Activated CD4-positive, CD25-positive, alpha-beta regulatory T cell treated with anti-CD3 and anti-CD28 coated beads, Interleukin-2, amount 50 U/mL, for 24 hours (primary cell): ENCODE data around the gene RAB28.
A peak's percentile ranks its signal among the peaks of the same experiment; 100 is the strongest.
"Not testable (repeated sequence)": the region's sequence is repeated elsewhere in the genome, so short reads cannot be mapped to it uniquely, and the experiment has no call there.

Experiments
- ATAC-seq, 2 donors: fragments of 150-1000 bp; cut with Tn5 transposase; one replicate each; pipeline ENCODE4 v1.10.0; 2021; ENCODE audit warnings: mild to moderate bottlenecking in 1 of 2, moderate library complexity in 1 of 2

The RAB28 gene

GRCh38 chr4:13445841-13446790 is 38.0 kb downstream of the RAB28 start:
- no peak for ATAC-seq

- no peak for ATAC-seq
Observed at GRCh38 chr4:13441506-13441905, 42.6 kb downstream of the RAB28 start.

- no peak for ATAC-seq
Observed at GRCh38 chr4:13436962-13437361, 47.2 kb downstream of the RAB28 start.

- ATAC-seq, result no peak
Observed at GRCh38 chr4:13432453-13432852, 51.7 kb downstream of the RAB28 start.

- no peak for ATAC-seq
Observed at GRCh38 chr4:13430834-13431568, 53.1 kb downstream of the RAB28 start.

GRCh38 chr4:13427599-13428325 is 56.4 kb downstream of the RAB28 start:
- no peak for ATAC-seq

- no peak for ATAC-seq
Observed at GRCh38 chr4:13415068-13415785, 68.9 kb downstream of the RAB28 start.

GRCh38 chr4:13413729-13414437 is 70.3 kb downstream of the RAB28 start:
- ATAC-seq, result no peak

- no peak for ATAC-seq
Observed at GRCh38 chr4:13411942-13412341, 72.2 kb downstream of the RAB28 start.

GRCh38 chr4:13409324-13409723 is 74.8 kb downstream of the RAB28 start:
- ATAC-seq, result no peak

GRCh38 chr4:13406156-13406555 is 78.0 kb downstream of the RAB28 start:
- not testable (repeated sequence) for ATAC-seq

- ATAC-seq, result no peak
Observed at GRCh38 chr4:13403833-13404232, 80.3 kb downstream of the RAB28 start.

GRCh38 chr4:13403326-13403725 is 80.8 kb downstream of the RAB28 start:
- ATAC-seq, result no peak

GRCh38 chr4:13399257-13399656 is 84.9 kb downstream of the RAB28 start:
- ATAC-seq, result no peak

- no peak for ATAC-seq
Observed at GRCh38 chr4:13396161-13396560, 88.0 kb downstream of the RAB28 start.

- not testable (repeated sequence) for ATAC-seq
Observed at GRCh38 chr4:13389901-13390300, 94.2 kb downstream of the RAB28 start.

- ATAC-seq, result peak; percentile 60
Observed at GRCh38 chr4:13386405-13387107, 97.6 kb downstream of the RAB28 start.

- no peak for ATAC-seq
Observed at GRCh38 chr4:13384055-13384454, 100.1 kb downstream of the RAB28 start.

- ATAC-seq, result no peak
Observed at GRCh38 chr4:13378973-13379759, 105.0 kb downstream of the RAB28 start.

- no peak for ATAC-seq
Observed at GRCh38 chr4:13371048-13371447, 113.1 kb downstream of the RAB28 start.
